ENCODE measurements around the gene TFEB.

Gene TFEB

GRCh38 chr6:41735427-41736185, at the start of gene TFEB:
TSS of gene TFEB (minus strand) at chr6:41735608. CDS start at chr6:41691213, 44,395 bp downstream.
- no peak within 1 kb of the TSS for H3K27ac ChIP-seq (ENCODE audit: low read length)

GRCh38 chr6:41784581-41785171, 49.3 kb upstream of the TFEB start:
- Histone ChIP-seq H3K4me3 (ENCODE audit: low read length) (no peak overlapping the region), H3K9ac (ENCODE audit: low read length) (no peak overlapping the region), H3K27ac (ENCODE audit: low read length) (no peak overlapping the region), H3K27me3 (ENCODE audit: control insufficient read depth, insufficient read depth, low read length) (peaks cover 47% of the 10 kb centered on the region), H3K4me1 (ENCODE audit: control insufficient read depth, low read depth, low read length) (peaks cover 4% of the 10 kb centered on the region), H3K36me3 (ENCODE audit: control insufficient read depth, low read depth, low read length) (peaks cover 8% of the 10 kb centered on the region), H3K9me3 (ENCODE audit: control insufficient read depth, low read depth, low read length) (no peaks in the 10 kb centered on the region)

More at GRCh38 chr6:41735427-41736185, at the start of gene TFEB:
- Histone ChIP-seq H3K9me3 (ENCODE audit: control insufficient read depth, low read depth, low read length) (no peaks in the 10 kb centered on the region), H3K36me3 (ENCODE audit: control insufficient read depth, low read depth, low read length) (no peaks in the 10 kb centered on the region), H3K4me3 (ENCODE audit: low read length) (peak within 1 kb of the TSS; percentile 70), H3K27me3 (ENCODE audit: control insufficient read depth, insufficient read depth, low read length) (peaks cover 12% of the 10 kb centered on the region), H3K4me1 (ENCODE audit: control insufficient read depth, low read depth, low read length) (peaks cover 15% of the 10 kb centered on the region), H3K9ac (ENCODE audit: low read length) (no peak within 1 kb of the TSS)

DNA sequence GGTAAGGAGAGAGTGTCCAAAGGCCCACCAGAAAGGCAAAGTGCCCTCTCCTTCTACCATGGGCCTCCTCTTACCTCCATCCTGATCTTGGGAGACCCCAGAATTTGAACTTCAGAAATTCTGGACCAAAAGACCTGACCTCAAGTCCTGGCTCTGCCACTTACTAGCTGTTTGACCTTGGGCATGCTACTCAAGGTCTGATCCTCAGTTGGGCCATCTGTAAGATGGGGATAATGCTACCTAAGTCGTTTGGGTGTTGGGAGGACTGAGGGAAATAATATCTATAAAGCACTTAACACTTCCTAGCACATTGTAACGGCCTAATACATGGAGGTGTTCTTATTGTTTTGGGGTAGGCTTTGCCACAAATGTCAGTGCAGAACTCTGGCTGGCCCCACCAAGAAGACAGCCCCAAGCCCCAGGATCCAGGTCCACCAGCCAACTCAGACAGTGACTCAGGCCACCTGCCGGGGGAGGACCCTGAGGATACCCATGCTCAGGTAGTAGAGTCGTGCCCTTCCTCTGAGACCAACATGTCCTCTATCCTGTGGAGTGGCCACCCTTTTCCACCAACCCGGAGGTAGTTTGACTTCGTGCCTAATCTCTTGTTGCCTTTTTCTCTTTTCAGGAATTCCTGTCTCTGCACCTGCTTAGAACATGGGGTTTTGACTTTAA, 47.8 kb upstream of the TFEB start:
- Histone ChIP-seq H3K4me1 (ENCODE audit: control insufficient read depth, low read depth, low read length) (peaks cover 4% of the 10 kb centered on the region), H3K9me3 (ENCODE audit: control insufficient read depth, low read depth, low read length) (no peaks in the 10 kb centered on the region), H3K36me3 (ENCODE audit: control insufficient read depth, low read depth, low read length) (no peaks in the 10 kb centered on the region), H3K27ac (ENCODE audit: low read length) (no peak overlapping the region), H3K4me3 (ENCODE audit: low read length) (no peak overlapping the region), H3K27me3 (ENCODE audit: control insufficient read depth, insufficient read depth, low read length) (peaks cover 47% of the 10 kb centered on the region), H3K9ac (ENCODE audit: low read length) (no peak overlapping the region)

DNA sequence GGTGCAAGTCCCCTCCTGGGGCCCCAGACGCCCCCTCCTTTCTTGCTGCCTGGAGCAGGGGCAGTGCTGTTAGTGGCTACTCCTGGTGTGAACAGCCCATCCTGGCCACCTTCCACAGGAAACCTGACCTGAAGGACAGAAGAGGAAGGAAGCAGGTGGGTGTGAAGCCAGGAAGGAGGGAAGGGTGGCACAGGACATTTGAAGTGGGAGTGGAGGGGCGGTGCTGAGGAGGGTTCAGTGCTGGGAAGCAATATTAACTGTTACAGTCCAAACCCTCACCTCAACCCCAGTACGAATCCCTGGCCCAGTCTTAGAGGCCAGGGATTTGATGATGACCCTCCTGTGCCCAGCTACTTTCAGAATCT, 45.9 kb upstream of the TFEB start:
- no peak overlapping the region for H3K27ac ChIP-seq (ENCODE audit: low read length)

GRCh38 chr6:41780551-41781365, 45.4 kb upstream of the TFEB start, which contains the start of gene PRICKLE4:
TSS of gene PRICKLE4 (plus strand) at chr6:41780782. CDS start at chr6:41783474, 2,692 bp downstream.
- Histone ChIP-seq H3K4me3 (ENCODE audit: low read length) (peak within 1 kb of the TSS; percentile 61), H3K9ac (ENCODE audit: low read length) (peak within 1 kb of the TSS; percentile 46), H3K36me3 (ENCODE audit: control insufficient read depth, low read depth, low read length) (no peaks in the 10 kb centered on the region), H3K27ac (ENCODE audit: low read length) (no peak within 1 kb of the TSS), H3K9me3 (ENCODE audit: control insufficient read depth, low read depth, low read length) (no peaks in the 10 kb centered on the region), H3K4me1 (ENCODE audit: control insufficient read depth, low read depth, low read length) (peaks cover 2% of the 10 kb centered on the region), H3K27me3 (ENCODE audit: control insufficient read depth, insufficient read depth, low read length) (peaks cover 44% of the 10 kb centered on the region)

More for the DNA sequence above, 45.9 kb upstream of the TFEB start:
- no peak overlapping the region for H3K9ac ChIP-seq (ENCODE audit: low read length)
- H3K9me3 ChIP-seq (ENCODE audit: control insufficient read depth, low read depth, low read length): no peaks in the 10 kb centered on the region
- H3K4me3 ChIP-seq (ENCODE audit: low read length): peak overlapping the region; percentile 61
- no peaks in the 10 kb centered on the region for H3K36me3 ChIP-seq (ENCODE audit: control insufficient read depth, low read depth, low read length)
- H3K4me1 ChIP-seq (ENCODE audit: control insufficient read depth, low read depth, low read length): peaks cover 4% of the 10 kb centered on the region
- H3K27me3 ChIP-seq (ENCODE audit: control insufficient read depth, insufficient read depth, low read length): peaks cover 47% of the 10 kb centered on the region

- no peaks in the 10 kb centered on the region for H3K4me1 ChIP-seq (ENCODE audit: control insufficient read depth, low read depth, low read length)
- no peak within 1 kb of the TSS for H3K27ac ChIP-seq (ENCODE audit: low read length)
- H3K36me3 ChIP-seq (ENCODE audit: control insufficient read depth, low read depth, low read length): peaks cover 2% of the 10 kb centered on the region
- peak within 1 kb of the TSS; percentile 78 for H3K4me3 ChIP-seq (ENCODE audit: low read length)
- no peaks in the 10 kb centered on the region for H3K9me3 ChIP-seq (ENCODE audit: control insufficient read depth, low read depth, low read length)
- peak within 1 kb of the TSS; percentile 46 for H3K9ac ChIP-seq (ENCODE audit: low read length)
- peaks cover 36% of the 10 kb centered on the region for H3K27me3 ChIP-seq (ENCODE audit: control insufficient read depth, insufficient read depth, low read length)
Measured at GRCh38 chr6:41779788-41780550, 44.6 kb upstream of the TFEB start, which contains the start of gene FRS3. TSS of gene FRS3 (minus strand) at chr6:41779900. CDS start at chr6:41776987, 2,913 bp downstream.

- H3K36me3 ChIP-seq (ENCODE audit: control insufficient read depth, low read depth, low read length): peaks cover 9% of the 10 kb centered on the region
- H3K4me1 ChIP-seq (ENCODE audit: control insufficient read depth, low read depth, low read length): no peaks in the 10 kb centered on the region
- peaks cover 30% of the 10 kb centered on the region for H3K27me3 ChIP-seq (ENCODE audit: control insufficient read depth, insufficient read depth, low read length)
- H3K4me3 ChIP-seq (ENCODE audit: low read length): peak overlapping the region; percentile 78
- H3K9me3 ChIP-seq (ENCODE audit: control insufficient read depth, low read depth, low read length): no peaks in the 10 kb centered on the region
- H3K9ac ChIP-seq (ENCODE audit: low read length): no peak overlapping the region
- no peak overlapping the region for H3K27ac ChIP-seq (ENCODE audit: low read length)
Measured at GRCh38 chr6:41779336-41779735, 43.9 kb upstream of the TFEB start.

GRCh38 chr6:41778895-41779294, 43.5 kb upstream of the TFEB start:
- no peak overlapping the region for H3K27ac ChIP-seq (ENCODE audit: low read length)
- no peaks in the 10 kb centered on the region for H3K4me1 ChIP-seq (ENCODE audit: control insufficient read depth, low read depth, low read length)
- peaks cover 10% of the 10 kb centered on the region for H3K36me3 ChIP-seq (ENCODE audit: control insufficient read depth, low read depth, low read length)
- H3K27me3 ChIP-seq (ENCODE audit: control insufficient read depth, insufficient read depth, low read length): peaks cover 25% of the 10 kb centered on the region
- H3K9me3 ChIP-seq (ENCODE audit: control insufficient read depth, low read depth, low read length): no peaks in the 10 kb centered on the region
- H3K9ac ChIP-seq (ENCODE audit: low read length): no peak overlapping the region
- peak overlapping the region; percentile 78 for H3K4me3 ChIP-seq (ENCODE audit: low read length)

- Histone ChIP-seq H3K27ac (ENCODE audit: low read length) (no peak overlapping the region), H3K36me3 (ENCODE audit: control insufficient read depth, low read depth, low read length) (peaks cover 11% of the 10 kb centered on the region), H3K4me1 (ENCODE audit: control insufficient read depth, low read depth, low read length) (no peaks in the 10 kb centered on the region), H3K4me3 (ENCODE audit: low read length) (no peak overlapping the region), H3K9ac (ENCODE audit: low read length) (no peak overlapping the region), H3K9me3 (ENCODE audit: control insufficient read depth, low read depth, low read length) (no peaks in the 10 kb centered on the region), H3K27me3 (ENCODE audit: control insufficient read depth, insufficient read depth, low read length) (peaks cover 16% of the 10 kb centered on the region)
Measured at GRCh38 chr6:41777551-41778285, 42.3 kb upstream of the TFEB start.

DNA sequence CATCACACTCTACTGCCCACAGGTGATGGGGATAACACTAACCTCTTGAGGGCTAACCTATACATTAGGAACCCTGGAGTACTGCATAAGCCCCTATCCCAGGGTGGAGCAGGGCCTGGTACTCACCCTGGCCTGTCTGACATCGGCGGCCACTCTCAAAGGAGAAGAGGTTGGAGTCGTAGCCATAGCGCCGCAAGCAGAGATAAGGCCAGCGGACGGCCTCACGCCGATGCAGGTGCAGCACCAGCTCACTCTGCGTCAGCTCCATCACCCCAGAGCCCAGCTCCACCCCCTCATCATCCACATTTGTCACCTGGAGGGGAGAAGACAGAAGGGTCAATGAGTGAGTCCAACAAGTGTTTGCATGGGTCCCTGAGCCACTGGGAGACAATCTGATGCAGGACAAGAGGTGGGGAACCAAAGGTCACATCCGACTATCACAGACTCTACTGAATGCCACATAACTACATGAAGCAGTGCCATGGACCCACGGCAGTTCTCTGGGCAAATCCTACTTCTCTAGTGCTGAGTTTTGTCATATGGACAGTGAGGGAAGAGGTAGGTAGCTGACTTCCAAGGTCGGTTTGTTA, 40.0 kb upstream of the TFEB start:
- Histone ChIP-seq H3K9ac (ENCODE audit: low read length) (no peak overlapping the region), H3K27me3 (ENCODE audit: control insufficient read depth, insufficient read depth, low read length) (no peaks in the 10 kb centered on the region), H3K4me1 (ENCODE audit: control insufficient read depth, low read depth, low read length) (no peaks in the 10 kb centered on the region), H3K9me3 (ENCODE audit: control insufficient read depth, low read depth, low read length) (no peaks in the 10 kb centered on the region), H3K36me3 (ENCODE audit: control insufficient read depth, low read depth, low read length) (peaks cover 23% of the 10 kb centered on the region), H3K27ac (ENCODE audit: low read length) (no peak overlapping the region), H3K4me3 (ENCODE audit: low read length) (no peak overlapping the region)
